Spleen (tissue), 11 donors: ENCODE results near the gene CENPP. TPM values are rescaled to one million over a fixed set of nuclear protein-coding genes. Genes with fewer than 3 reads are reported as not detected.

Experiments used
- DNase-seq: peaks from one replicate; pipeline ENCODE4 v3.0.0-alpha.2; 2020
- H3K27ac ChIP-seq, 8 donors: fragments of 200-600 bp; sonication (generic) in 7 of 8; 1 replicate in 4 of 8; 2 replicates in 4 of 8; pipeline versions ENCODE4 v1.5.0 to v1.8.0; 2016 to 2021; ENCODE audit warnings: inconsistent platforms in 4 of 8, mild to moderate bottlenecking in 4 of 8, moderate library complexity in 1 of 8
- H3K27me3 ChIP-seq, 7 donors: fragments of 200-600 bp; sonication (generic) in 6 of 7; replicated peaks in 1 of 7; 1 replicate in 4 of 7; 2 replicates in 3 of 7; pipeline versions ENCODE4 v1.5.0 to v1.8.0; 2016 to 2021; ENCODE audit warnings: inconsistent platforms in 3 of 7, mild to moderate bottlenecking in 1 of 7
- H3K36me3 ChIP-seq, 6 donors: fragments of 200-600 bp; sonication (generic) in 5 of 6; 1 replicate in 4 of 6; 2 replicates in 2 of 6; pipeline versions ENCODE4 v1.5.0 to v1.8.0; 2016 to 2021; ENCODE audit warnings: inconsistent platforms in 2 of 6
- H3K4me1 ChIP-seq, 6 donors: fragments of 200-600 bp; sonication (generic) in 5 of 6; 1 replicate in 3 of 6; 2 replicates in 3 of 6; pipeline versions ENCODE4 v1.5.0 to v1.8.0; 2016 to 2021; ENCODE audit warnings: inconsistent platforms in 3 of 6
- H3K4me3 ChIP-seq, 8 donors: fragments of 200-600 bp; sonication (generic) in 7 of 8; 1 replicate in 4 of 8; 2 replicates in 4 of 8; pipeline versions ENCODE4 v1.5.0 to v1.8.0; 2016 to 2021; ENCODE audit warnings: inconsistent platforms in 4 of 8, mild to moderate bottlenecking in 4 of 8, moderate library complexity in 2 of 8
- H3K9me3 ChIP-seq, 8 donors: fragments of 200-600 bp; sonication (generic) in 7 of 8; 1 replicate in 4 of 8; 2 replicates in 4 of 8; pipeline versions ENCODE4 v1.5.0 to v1.8.0; 2016 to 2021; ENCODE audit warnings: inconsistent platforms in 4 of 8
- POLR2A ChIP-seq, 3 donors: fragments of 450-650 bp; IDR thresholded peaks; one replicate each; pipeline ENCODE4 v1.5.1; 2017; ENCODE audit warnings: antibody characterized with exemption in 3 of 3, mild to moderate bottlenecking in 1 of 3
- POLR2AphosphoS5 ChIP-seq, 3 donors: sonication (generic); formaldehyde crosslinking; IDR thresholded peaks; one replicate each; pipeline ENCODE4 v1.5.1; 2017; ENCODE audit warnings: antibody characterized with exemption in 3 of 3
- WGBS, 5 donors: extraction: QIAGEN DNeasy Blood & Tissue Kit in 3 of 5; methylation state at CpG; one replicate each; pipeline versions ENCODE4 v1.1.5 to v1.1.7; 2013 to 2018; 5-methylcytosine and 5-hydroxymethylcytosine counted together
- intact Hi-C: fragments of 100-400 bp; cut with DNase I; formaldehyde crosslinking; loops from one replicate; pipeline ENCODE4 v1.15.0; 2023; ENCODE audit warnings: low total_unique reads
- polyA plus RNA-seq, 3 donors: library from polyadenylated mRNA; stranded (reverse); fragments of 200-250 nt; gene quantifications; one replicate each; pipeline ENCODE4 v1.2.1, GENCODE V29; 2013
- total RNA-seq, 7 donors: library from RNA; depleted of rRNA in 3 of 7; stranded (reverse); fragments of >200 nt in 3 of 7; fragmentation: NEBNext Ultra II Directional in 4 of 7; extraction: Animal tissue kit (Norgen Biotek cat#: 25700) in 4 of 7; gene quantifications; one replicate each; pipeline versions ENCODE4 v1.1.0 to v1.2.1, GENCODE V29; 2016 to 2021
- TF ChIP-seq, protein P1 (sequence below), 11 experiments: fragments of 200-600 bp in 7 of 11; fragments of 450-650 bp in 4 of 11; sonication (generic) in 4 of 11; IDR thresholded peaks in 8 of 11; conservative IDR thresholded peaks in 3 of 11; 1 replicate in 7 of 11; 2 replicates in 4 of 11; pipeline versions ENCODE4 v1.4.0 to v1.8.0; 2016 to 2021; ENCODE audit warnings: antibody characterized with exemption in 11 of 11, inconsistent platforms in 4 of 11, mild to moderate bottlenecking in 1 of 11
- donor health status: healthy with polysubstance abuse.
- donor health status: DM: no; HTN: no; CAD: no; lungs with moderate emphysema.
- donor health status: DM: no; HTN: no; CAD: no.
- donor health status: Bipolar disorder and iron deficiency.
- donor health status: healthy.
- donor health status: DM: no; HTN: no; CAD: no.
- donor health status: DM: yes; HTN: yes; CAD: no.

The CENPP gene
- total and polyA plus RNA-seq, 10 donors: 1.7 to 15.8 (median 6.2) TPM

DNA sequence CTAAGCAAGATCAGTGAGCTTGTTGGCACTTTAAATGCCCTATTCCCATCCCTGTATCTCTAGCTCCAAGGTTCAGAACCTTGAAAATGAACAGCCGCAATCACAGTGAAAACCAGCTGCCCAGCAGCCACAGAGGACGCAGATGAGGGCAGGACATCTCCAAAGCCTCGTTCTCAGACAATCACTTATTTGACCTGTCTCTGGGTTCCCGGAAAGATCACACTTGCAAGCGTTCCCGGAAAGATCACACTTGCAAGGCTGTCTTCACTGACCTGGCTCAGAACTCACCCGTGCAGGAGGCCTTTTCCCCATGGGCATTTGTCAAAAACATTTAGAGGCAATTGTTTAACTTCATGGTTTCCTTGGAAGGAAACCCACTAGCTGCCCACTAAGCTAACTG lies 318.5 kb downstream of the CENPP start:
- H3K27me3 ChIP-seq: no peaks in the 10 kb centered on the region
- intact Hi-C loops: no loop called here
- no peak for DNase-seq
- peaks cover 13 to 100% (median 97%) of the 10 kb centered on the region in 6 donors for H3K36me3 ChIP-seq
- TF ChIP-seq POLR2AphosphoS5 (IDR thresholded peaks at IDR 0.05) (no peak), POLR2A (IDR thresholded peaks at IDR 0.05) (no peak)
- TF ChIP-seq, protein P1, sequence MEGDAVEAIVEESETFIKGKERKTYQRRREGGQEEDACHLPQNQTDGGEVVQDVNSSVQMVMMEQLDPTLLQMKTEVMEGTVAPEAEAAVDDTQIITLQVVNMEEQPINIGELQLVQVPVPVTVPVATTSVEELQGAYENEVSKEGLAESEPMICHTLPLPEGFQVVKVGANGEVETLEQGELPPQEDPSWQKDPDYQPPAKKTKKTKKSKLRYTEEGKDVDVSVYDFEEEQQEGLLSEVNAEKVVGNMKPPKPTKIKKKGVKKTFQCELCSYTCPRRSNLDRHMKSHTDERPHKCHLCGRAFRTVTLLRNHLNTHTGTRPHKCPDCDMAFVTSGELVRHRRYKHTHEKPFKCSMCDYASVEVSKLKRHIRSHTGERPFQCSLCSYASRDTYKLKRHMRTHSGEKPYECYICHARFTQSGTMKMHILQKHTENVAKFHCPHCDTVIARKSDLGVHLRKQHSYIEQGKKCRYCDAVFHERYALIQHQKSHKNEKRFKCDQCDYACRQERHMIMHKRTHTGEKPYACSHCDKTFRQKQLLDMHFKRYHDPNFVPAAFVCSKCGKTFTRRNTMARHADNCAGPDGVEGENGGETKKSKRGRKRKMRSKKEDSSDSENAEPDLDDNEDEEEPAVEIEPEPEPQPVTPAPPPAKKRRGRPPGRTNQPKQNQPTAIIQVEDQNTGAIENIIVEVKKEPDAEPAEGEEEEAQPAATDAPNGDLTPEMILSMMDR (IDR thresholded peaks at IDR 0.05 in 8 of 11, conservative IDR thresholded peaks at IDR 0.05 in 3 of 11): no peak
- peaks cover 0 to 18% (median 14%) of the 10 kb centered on the region in 8 donors for H3K9me3 ChIP-seq
- 89 to 100% (median 95%) methylated on average over 7 of the region's 7 CpGs for WGBS, 5 donors
- H3K4me1 ChIP-seq: no peaks in the 10 kb centered on the region
- no peak overlapping the region for H3K4me3 ChIP-seq
- no peak overlapping the region for H3K27ac ChIP-seq

DNA sequence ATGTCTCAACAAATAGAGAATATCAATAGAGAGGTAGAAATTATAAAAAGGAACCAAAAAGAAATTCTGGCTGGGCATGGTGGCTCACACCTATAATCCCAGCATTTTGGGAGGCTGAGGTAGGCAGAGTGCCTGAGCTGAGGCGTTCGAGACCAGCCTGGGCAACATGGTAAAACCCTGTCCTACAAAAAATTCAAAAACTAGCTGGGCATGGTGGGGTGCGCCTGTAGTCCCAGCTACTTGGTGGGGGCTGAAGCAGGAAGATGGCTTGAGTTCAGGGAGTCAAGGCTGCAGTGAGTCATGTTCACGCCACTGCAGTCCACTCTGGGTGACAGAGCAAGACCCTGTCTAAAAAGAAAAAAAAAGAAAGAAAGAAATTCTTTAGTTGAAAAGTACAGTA lies 319.3 kb downstream of the CENPP start:
- H3K27ac ChIP-seq: no peak overlapping the region
- peaks cover 13 to 100% (median 92%) of the 10 kb centered on the region in 6 donors for H3K36me3 ChIP-seq
- TF ChIP-seq POLR2A (IDR thresholded peaks at IDR 0.05): no peak
- TF ChIP-seq, protein P1 (IDR thresholded peaks at IDR 0.05 in 8 of 11, conservative IDR thresholded peaks at IDR 0.05 in 3 of 11): no peak
- WGBS, 5 donors: 93 to 98% (median 95%) methylated on average over 4 of the region's 4 CpGs
- intact Hi-C loops: no loop called here
- no peak overlapping the region for H3K4me3 ChIP-seq
- DNase-seq: peak; percentile 30
- peaks cover 0 to 18% (median 14%) of the 10 kb centered on the region in 8 donors for H3K9me3 ChIP-seq
- H3K4me1 ChIP-seq: no peaks in the 10 kb centered on the region
- no peaks in the 10 kb centered on the region for H3K27me3 ChIP-seq

DNA sequence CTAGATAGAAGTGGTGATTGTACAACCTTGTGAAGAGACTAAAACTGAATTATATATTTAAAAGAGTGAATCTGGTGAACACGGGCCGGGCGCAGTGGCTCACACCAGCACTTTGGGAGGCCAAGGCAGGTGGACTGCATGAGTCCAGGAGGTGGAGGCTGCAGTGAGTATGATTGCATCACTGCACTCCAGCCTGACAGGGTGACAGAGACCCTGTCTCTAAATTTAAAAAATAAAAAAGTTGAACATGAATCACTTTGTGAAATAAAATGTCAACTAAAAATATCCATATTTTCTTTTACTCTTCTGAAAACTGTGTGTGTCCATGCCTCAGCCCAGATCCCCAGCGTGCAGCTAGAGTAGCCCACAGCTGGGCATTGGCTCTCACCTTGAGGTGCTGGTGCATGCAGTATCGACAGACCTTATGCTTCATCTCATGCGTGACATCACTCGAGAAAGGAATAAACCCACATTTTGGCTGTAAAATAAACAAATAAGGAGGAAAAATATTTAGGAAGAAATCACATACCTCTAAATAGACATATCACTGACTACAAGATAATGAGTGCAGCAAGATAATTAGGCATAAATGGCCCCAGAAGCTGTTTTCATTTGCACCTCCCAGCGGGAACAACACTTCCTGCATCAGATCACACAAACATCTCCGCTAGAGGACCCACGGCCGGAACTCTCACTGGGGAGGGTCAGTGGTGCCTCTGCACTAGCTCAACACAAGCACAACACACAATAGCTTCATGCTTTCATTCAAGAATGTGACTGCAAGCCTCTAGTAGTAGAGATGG lies 322.1 kb downstream of the CENPP start:
- Histone ChIP-seq H3K27ac (no peak overlapping the region), H3K4me3 (no peak overlapping the region), H3K4me1 (no peaks in the 10 kb centered on the region), H3K36me3 (peaks cover 9 to 100% (median 85%) of the 10 kb centered on the region in 6 donors), H3K9me3 (peaks cover 0 to 18% (median 14%) of the 10 kb centered on the region in 8 donors), H3K27me3 (no peaks in the 10 kb centered on the region)
- TF ChIP-seq POLR2A (IDR thresholded peaks at IDR 0.05) (no peak), POLR2AphosphoS5 (IDR thresholded peaks at IDR 0.05) (no peak)
- TF ChIP-seq, protein P1 (IDR thresholded peaks at IDR 0.05 in 8 of 11, conservative IDR thresholded peaks at IDR 0.05 in 3 of 11): no peak
- 91 to 97% (median 94%) methylated on average over 11 of the region's 11 CpGs for WGBS, 5 donors
- DNase-seq: peak; percentile 31
- intact Hi-C loops: no loop called here

DNA sequence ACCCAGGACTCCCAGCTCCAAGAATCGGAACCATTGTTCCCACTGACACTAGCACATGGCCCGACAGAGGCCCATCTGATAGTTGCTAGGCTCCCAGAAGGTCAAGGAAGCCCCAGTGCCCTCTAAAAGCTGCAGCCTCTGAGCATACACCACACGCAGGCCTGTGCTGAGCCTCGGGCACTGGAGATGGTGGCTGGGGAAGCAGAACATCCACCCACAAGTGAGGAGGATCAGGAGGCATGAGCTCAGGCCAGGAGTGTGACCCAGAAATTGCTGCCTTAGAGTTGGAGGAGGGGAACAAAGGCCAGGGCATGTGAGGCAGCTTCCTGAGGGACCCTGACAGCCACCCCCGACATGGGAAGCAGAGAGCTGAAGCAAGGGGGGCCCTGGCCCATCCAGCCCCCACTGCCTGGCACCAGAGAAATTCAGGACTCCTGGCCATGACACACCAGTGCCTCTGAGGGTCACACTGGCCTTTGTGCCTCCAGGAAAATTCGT lies 322.8 kb downstream of the CENPP start:
- Histone ChIP-seq H3K4me3 (no peak overlapping the region), H3K9me3 (peaks cover 0 to 18% (median 14%) of the 10 kb centered on the region in 8 donors), H3K27ac (no peak overlapping the region), H3K27me3 (no peaks in the 10 kb centered on the region), H3K4me1 (no peaks in the 10 kb centered on the region), H3K36me3 (peaks cover 9 to 100% (median 85%) of the 10 kb centered on the region in 6 donors)
- TF ChIP-seq POLR2AphosphoS5 (IDR thresholded peaks at IDR 0.05) (no peak), POLR2A (IDR thresholded peaks at IDR 0.05) (no peak)
- TF ChIP-seq, protein P1 (IDR thresholded peaks at IDR 0.05 in 8 of 11, conservative IDR thresholded peaks at IDR 0.05 in 3 of 11): no peak
- WGBS, 5 donors: 75 to 100% (median 88%) methylated on average over 5 to 6 of the region's 6 CpGs
- intact Hi-C loops: no loop called here
- peak; percentile 36 for DNase-seq
